Measurements from ENCODE around the gene PITPNM3.

DNA sequence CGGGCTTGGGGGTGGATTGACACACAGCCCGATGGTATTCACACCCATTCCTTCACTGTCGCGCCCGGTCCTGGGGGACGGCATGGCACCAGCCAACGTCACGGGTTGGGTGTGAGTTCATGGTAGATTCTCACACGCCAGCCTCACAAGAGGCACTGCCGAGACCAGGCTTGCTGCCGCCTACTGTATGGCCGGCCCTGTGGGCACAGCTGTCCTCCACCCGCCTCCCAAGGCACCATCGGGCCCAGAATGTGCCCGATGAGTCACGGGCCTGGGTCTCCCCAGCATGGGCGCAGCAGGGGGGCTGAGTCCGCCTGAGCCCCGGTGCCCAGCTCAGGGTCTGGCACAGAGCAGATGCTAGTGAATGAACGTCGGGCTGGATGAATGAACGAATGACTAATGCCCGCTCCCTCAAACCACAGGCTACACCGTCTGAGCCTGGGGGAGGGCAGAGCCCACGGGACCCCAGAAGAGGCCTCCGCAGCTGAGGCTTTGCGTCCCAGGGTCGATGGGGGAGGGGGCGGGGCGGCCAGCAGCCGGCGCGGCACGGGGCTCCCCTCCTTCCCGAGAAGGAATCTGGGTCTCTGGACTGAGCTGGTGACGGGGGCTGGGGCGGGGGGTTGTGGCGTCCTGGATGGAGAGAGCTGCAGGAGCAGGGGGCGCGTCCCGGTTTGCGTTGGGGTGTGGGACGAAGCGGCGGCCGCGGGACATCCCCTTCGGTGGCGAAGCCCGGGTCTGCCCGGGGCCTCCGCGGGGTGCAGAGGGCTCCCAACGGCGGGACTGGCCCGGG is 829 bp downstream of the PITPNM3 start:
- TF ChIP-seq CTCF (conservative IDR thresholded peaks at IDR 0.05; ENCODE audit: low read length) (no peak), EZH2phosphoT487 (IDR thresholded peaks at IDR 0.05; ENCODE audit: borderline replicate concordance) (no peak)

Measured in Loucy (cell line).